Activated T-helper 17 cell treated with anti-CD3 and anti-CD28 coated beads, Interleukin-2, amount 50 U/mL, for 72 hours (primary cell): ENCODE results near the gene CHCHD10. TPM values are rescaled to one million over a fixed set of nuclear protein-coding genes. Genes with fewer than 3 reads are reported as not detected.

Source experiments
- ATAC-seq: fragments of 150-1000 bp; cut with Tn5 transposase; replicated peaks from 2 replicates; pipeline ENCODE4 v1.10.0; 2021; ENCODE audit warnings: mild to moderate bottlenecking, moderate library complexity
- H3K27ac Mint-ChIP-seq: one replicate; pipeline ENCODE4 v1.8.0; 2022; ENCODE audit warnings: mixed read lengths
- H3K27me3 Mint-ChIP-seq: one replicate; pipeline ENCODE4 v1.8.0; 2022; ENCODE audit warnings: mixed read lengths
- H3K36me3 Mint-ChIP-seq: one replicate; pipeline ENCODE4 v1.8.0; 2022; ENCODE audit warnings: low read depth, mild to moderate bottlenecking, mixed read lengths
- H3K4me1 Mint-ChIP-seq: one replicate; pipeline ENCODE4 v1.8.0; 2022; ENCODE audit warnings: mixed read lengths
- H3K4me3 Mint-ChIP-seq: one replicate; pipeline ENCODE4 v1.8.0; 2022; ENCODE audit warnings: mild to moderate bottlenecking, mixed read lengths
- H3K9me3 Mint-ChIP-seq: one replicate; pipeline ENCODE4 v1.8.0; 2022; ENCODE audit warnings: mixed read lengths
- total RNA-seq, 2 donors: library from RNA; stranded (reverse); gene quantifications; one replicate each; pipeline ENCODE4 v1.2.3, GENCODE V29; 2022

CHCHD10 gene
- total RNA-seq, 2 donors from 2014 or later, result 49.6 to 104 TPM

- ATAC-seq, result no peak
- no peak overlapping the region for H3K27ac Mint-ChIP-seq
- no peaks in the 10 kb centered on the region for H3K4me1 Mint-ChIP-seq
- no peaks in the 10 kb centered on the region for H3K36me3 Mint-ChIP-seq
- H3K4me3 Mint-ChIP-seq, result no peak overlapping the region
- peaks cover 4% of the 10 kb centered on the region for H3K27me3 Mint-ChIP-seq
- H3K9me3 Mint-ChIP-seq, result no peaks in the 10 kb centered on the region
Observed at GRCh38 chr22:23722160-23722559, 45.6 kb downstream of the CHCHD10 start.

DNA sequence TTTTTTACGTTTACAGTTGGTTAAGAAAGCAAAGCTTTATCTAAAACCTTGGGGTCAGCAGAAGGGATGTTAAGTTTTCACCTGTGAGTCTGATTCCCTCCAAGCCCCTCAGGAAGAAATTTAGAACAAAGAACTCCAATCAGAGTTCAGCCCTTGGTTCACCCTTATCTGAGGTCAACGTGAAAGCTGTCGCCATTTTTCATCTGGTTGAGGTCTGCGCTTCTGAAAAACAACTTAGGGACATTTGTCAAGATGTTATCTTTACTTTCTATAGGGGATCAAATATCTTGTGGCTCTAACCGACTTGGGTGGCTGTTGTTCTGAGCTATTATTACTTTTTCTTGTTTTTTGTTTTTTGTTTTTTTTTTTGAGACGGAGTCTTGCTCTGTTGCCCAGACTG, 46.9 kb downstream of the CHCHD10 start:
- no peak for ATAC-seq
- Mint-ChIP-seq H3K4me3 (no peak overlapping the region), H3K27me3 (no peaks in the 10 kb centered on the region), H3K9me3 (no peaks in the 10 kb centered on the region), H3K27ac (no peak overlapping the region), H3K36me3 (no peaks in the 10 kb centered on the region), H3K4me1 (no peaks in the 10 kb centered on the region)

DNA sequence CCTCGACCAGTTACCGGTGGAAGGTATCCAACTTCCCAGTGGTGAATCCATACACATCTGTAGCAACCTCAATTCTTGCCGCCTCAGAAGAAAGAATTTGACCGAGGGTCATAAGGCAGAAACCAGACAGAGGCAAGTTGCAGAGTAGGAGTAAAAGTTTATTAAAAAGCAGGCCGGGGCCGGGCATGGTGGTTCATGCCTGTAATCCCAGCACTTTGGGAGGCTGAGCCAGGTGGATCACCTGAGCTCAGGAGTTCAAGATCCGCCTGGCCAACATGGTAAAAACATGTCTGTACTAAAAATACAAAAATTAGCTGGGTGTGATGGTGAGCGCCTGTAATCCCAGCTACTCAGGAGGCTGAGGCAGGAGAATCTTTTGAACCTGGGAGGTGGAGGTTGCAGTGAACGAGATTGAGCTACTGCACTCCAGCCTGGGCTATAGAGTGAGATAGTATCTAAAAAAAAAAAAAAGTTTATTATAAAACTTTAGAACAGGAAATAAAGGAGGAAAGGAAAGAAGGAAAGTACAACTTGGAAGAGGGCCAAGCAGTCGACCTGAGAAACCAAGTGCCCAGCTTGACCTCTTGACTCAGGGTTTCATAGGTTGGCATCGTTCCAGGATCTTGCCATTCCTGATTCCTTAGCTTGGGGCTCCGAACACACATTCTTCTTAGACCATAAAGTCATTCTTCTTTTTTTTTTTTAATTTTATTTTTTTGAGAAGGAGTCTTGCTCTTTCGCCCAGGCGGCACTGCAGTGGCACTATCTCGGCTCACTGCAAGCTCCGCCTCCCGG, 49.2 kb downstream of the CHCHD10 start:
- no peaks in the 10 kb centered on the region for H3K27me3 Mint-ChIP-seq
- ATAC-seq, result no peak
- no peak overlapping the region for H3K4me3 Mint-ChIP-seq
- no peaks in the 10 kb centered on the region for H3K4me1 Mint-ChIP-seq
- no peak overlapping the region for H3K27ac Mint-ChIP-seq
- no peaks in the 10 kb centered on the region for H3K9me3 Mint-ChIP-seq
- H3K36me3 Mint-ChIP-seq, result peaks cover 9% of the 10 kb centered on the region

- peak; percentile 95 for ATAC-seq
- Mint-ChIP-seq H3K36me3 (peaks cover 20% of the 10 kb centered on the region), H3K9me3 (no peaks in the 10 kb centered on the region), H3K27me3 (no peaks in the 10 kb centered on the region), H3K4me3 (peak overlapping the region; percentile 72), H3K27ac (peak overlapping the region; percentile 87), H3K4me1 (no peaks in the 10 kb centered on the region)
Observed at GRCh38 chr22:23716811-23717801, 50.7 kb downstream of the CHCHD10 start.

Other genes with a start within 250 kb of the CHCHD10 start
- gene IGLL1, start 187.7 kb downstream of the CHCHD10 start, total RNA-seq, result not detected
- under 1 TPM in 1 of 2 donors, not detected in 1; 0.40 TPM for gene DRICH1, start 135.7 kb downstream of the CHCHD10 start, total RNA-seq
- gene RGL4, start 77.0 kb downstream of the CHCHD10 start, total RNA-seq, result 10 to 100 TPM in 1 of 2 donors, 1 to 10 TPM in 1; 4.1 to 10.4 TPM
- gene ZNF70, start 16.9 kb downstream of the CHCHD10 start, total RNA-seq, result 1 to 10 TPM in 1 of 2 donors, under 1 TPM in 1; 0.82 to 1.1 TPM
- gene VPREB3, start 13.5 kb downstream of the CHCHD10 start, total RNA-seq, result not detected
- not detected for gene C22orf15, start 5.0 kb downstream of the CHCHD10 start, total RNA-seq
- gene MMP11, start 4.9 kb upstream of the CHCHD10 start, total RNA-seq, result under 1 TPM; 0.45 to 0.50 TPM
- gene SMARCB1, start 19.0 kb upstream of the CHCHD10 start, total RNA-seq, result 10 to 100 TPM; 51.4 to 70.1 TPM
- 1 to 10 TPM; 5.0 to 9.3 TPM for gene DERL3, start 71.0 kb upstream of the CHCHD10 start, total RNA-seq
- gene SLC2A11, start 89.9 kb upstream of the CHCHD10 start, total RNA-seq, result 1 to 10 TPM; 3.8 to 5.9 TPM
- gene MIF, start 126.4 kb upstream of the CHCHD10 start, total RNA-seq, result 1,000 to 10,000 TPM; 1,250 to 1,556 TPM
- under 1 TPM; 0.37 to 0.41 TPM for gene GSTT2B, start 193.2 kb upstream of the CHCHD10 start, total RNA-seq
- 1 to 10 TPM; 2.8 to 4.9 TPM for gene DDTL, start 198.9 kb upstream of the CHCHD10 start, total RNA-seq
- gene DDT, start 206.5 kb upstream of the CHCHD10 start, total RNA-seq, result 100 to 1,000 TPM; 117 to 122 TPM
- under 1 TPM in 1 of 2 donors, not detected in 1; 0.29 TPM for gene GSTT2, start 212.2 kb upstream of the CHCHD10 start, total RNA-seq
- gene GSTT4, start 237.5 kb upstream of the CHCHD10 start, total RNA-seq, result not detected
- gene CABIN1, start 243.3 kb upstream of the CHCHD10 start, total RNA-seq, result 10 to 100 TPM; 98.0 to 99.4 TPM